A549 treated with RU486 at 1 μM for 4 hours (cell line): ENCODE measurements around the gene PABPC4L. TPM values are rescaled to one million over a fixed set of nuclear protein-coding genes. Genes with fewer than 3 reads are reported as not detected.

ENCODE experiments used
- total RNA-seq: library from RNA; stranded (reverse); fragments of 200-300 nt; extraction: Qiagen RNA extraction; gene quantifications from 5 replicates; pipeline ENCODE4 v1.2.3, GENCODE V29; 2022; ENCODE audit warnings: low read depth

The PABPC4L gene
- 0.06 to 0.10 TPM (median 0.07 TPM) in 4 of 5 replicates, not detected in the other for total RNA-seq

DNA sequence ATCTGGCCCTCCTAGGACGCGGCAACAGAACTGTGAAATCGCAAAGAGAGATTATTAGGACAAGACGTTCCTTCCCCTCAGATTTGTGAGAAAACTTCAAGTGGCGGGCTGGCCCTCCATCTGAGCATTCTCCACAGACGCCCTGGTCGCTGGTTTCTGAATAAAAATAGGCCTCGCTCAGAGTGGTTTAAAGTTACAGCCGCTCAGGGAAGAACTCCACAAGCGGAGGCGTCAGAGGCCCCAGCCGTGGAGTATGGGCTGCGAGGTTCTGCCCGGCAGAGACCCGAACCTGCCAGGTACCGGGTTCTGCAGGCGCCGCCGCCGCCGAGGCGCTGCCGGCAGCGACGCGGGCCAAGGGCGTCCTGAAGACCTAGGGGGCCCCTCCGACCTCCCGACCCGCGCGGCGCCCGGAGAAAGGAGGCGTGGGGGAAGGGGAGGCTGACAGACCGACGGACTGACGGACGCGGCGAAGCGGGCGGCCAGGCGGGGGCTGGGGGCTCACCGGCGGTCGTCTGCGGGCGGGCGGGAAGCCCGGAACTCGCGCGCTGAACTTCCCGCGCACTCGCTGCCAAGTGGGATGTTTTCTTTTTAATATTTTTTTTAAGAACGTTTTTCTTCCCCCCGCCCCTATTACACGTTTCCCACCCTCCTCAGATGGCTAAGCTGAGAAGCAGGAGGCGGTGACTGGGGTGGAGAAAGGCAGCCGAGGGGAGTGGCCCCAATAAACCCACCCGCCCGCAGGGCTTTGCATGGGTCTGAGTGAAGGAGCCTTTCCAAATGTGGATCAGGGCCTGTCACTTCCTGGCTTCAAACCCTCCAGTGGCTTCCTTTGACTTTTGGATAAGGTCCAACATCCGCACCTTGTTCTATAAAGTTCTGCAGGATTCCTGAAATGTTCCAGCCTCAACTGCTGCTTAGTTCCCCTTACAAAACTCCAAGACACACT, at the start of gene PABPC4L:
Gene PABPC4L, minus strand, starts transcription at position 574 of the 946 bp plus-strand sequence. CDS start 770 bp downstream, outside the sequence.

